HepG2 (cell line): ENCODE data around the gene PIP5KL1. TPM values are rescaled to one million over a fixed set of nuclear protein-coding genes. Genes with fewer than 3 reads are reported as not detected.

ENCODE experiments used
- ARNTL ChIP-seq: sonication (generic); formaldehyde crosslinking; IDR thresholded peaks from 2 replicates; pipeline ENCODE4 v1.4.0; 2020; ENCODE audit warnings: mild to moderate bottlenecking, missing genetic modification reagents
- CBX1 ChIP-seq: IDR thresholded peaks from one replicate; pipeline ENCODE4 v1.6.1; 2016; ENCODE audit warnings: antibody characterized with exemption, low read depth
- CBX5 ChIP-seq: sonication (generic); formaldehyde crosslinking; IDR thresholded peaks from 2 replicates; pipeline ENCODE4 v1.4.0; 2020; ENCODE audit warnings: missing genetic modification reagents, borderline replicate concordance
- FOXK1 ChIP-seq: sonication (generic); formaldehyde crosslinking; IDR thresholded peaks from 2 replicates; pipeline ENCODE4 v1.4.0; 2020; ENCODE audit warnings: low read depth, missing genetic modification reagents, borderline replicate concordance
- FOXP1 ChIP-seq, 2 experiments: fragments of 450-650 bp in 1 of 2; IDR thresholded peaks; 2 replicates each; pipeline ENCODE4 v1.6.1; 2017 to 2018; ENCODE audit warnings: antibody characterized with exemption in 1 of 2
- GABPB1 ChIP-seq: IDR thresholded peaks from 2 replicates; pipeline ENCODE4 v1.6.1; 2016; ENCODE audit warnings: mild to moderate bottlenecking, missing genetic modification reagents, moderate library complexity, missing compliant biosample characterization
- HMG20B ChIP-seq: conservative IDR thresholded peaks from 2 replicates; pipeline ENCODE4 v1.6.1; 2016; ENCODE audit warnings: missing genetic modification reagents, missing compliant biosample characterization
- KLF15 ChIP-seq: sonication (generic); formaldehyde crosslinking; IDR thresholded peaks from 2 replicates; pipeline ENCODE4 v1.8.1; 2023; ENCODE audit warnings: borderline replicate concordance, mild to moderate bottlenecking, inconsistent platforms, missing genetic modification reagents, mixed read lengths
- MTA3 ChIP-seq: sonication (generic); formaldehyde crosslinking; IDR thresholded peaks from 2 replicates; pipeline ENCODE4 v1.4.0; 2020; ENCODE audit warnings: missing genetic modification reagents
- MYNN ChIP-seq: sonication (generic); formaldehyde crosslinking; IDR thresholded peaks from 2 replicates; pipeline ENCODE4 v1.4.0; 2020; ENCODE audit warnings: mild to moderate bottlenecking, low read depth, missing genetic modification reagents
- MZF1 ChIP-seq: sonication (generic); formaldehyde crosslinking; IDR thresholded peaks from 2 replicates; pipeline ENCODE4 v1.8.1; 2023; ENCODE audit warnings: mild to moderate bottlenecking, missing genetic modification reagents, borderline replicate concordance
- NCOA1 ChIP-seq: sonication (generic); formaldehyde crosslinking; IDR thresholded peaks from 2 replicates; pipeline ENCODE4 v1.9.0; 2021; ENCODE audit warnings: missing genetic modification reagents
- NFKBIZ ChIP-seq: IDR thresholded peaks from 2 replicates; pipeline ENCODE4 v1.6.1; 2018; ENCODE audit warnings: missing genetic modification reagents, missing compliant biosample characterization
- NR2F1 ChIP-seq, 2 experiments: fragments of 450-650 bp in 1 of 2; formaldehyde crosslinking in 1 of 2; IDR thresholded peaks; 2 replicates each; pipeline versions ENCODE4 v1.5.0 to v1.6.1; 2016 to 2020; ENCODE audit warnings: mild to moderate bottlenecking in 1 of 2, missing compliant biosample characterization in 1 of 2, missing genetic modification reagents in 1 of 2, moderate library complexity in 1 of 2
- POLR2AphosphoS5 ChIP-seq: IDR thresholded peaks from 2 replicates; pipeline ENCODE4 v1.6.1; 2012; ENCODE audit warnings: low read depth, low read length
- RFX5 ChIP-seq: IDR thresholded peaks from 2 replicates; pipeline ENCODE4 v1.6.1; 2011; ENCODE audit warnings: low read depth, low read length, improper control_type of control experiment
- TBP ChIP-seq: sonication (generic); formaldehyde crosslinking; IDR thresholded peaks from 2 replicates; pipeline ENCODE4 v1.5.0; 2020; ENCODE audit warnings: missing genetic modification reagents
- TGIF2 ChIP-seq: IDR thresholded peaks from 2 replicates; pipeline ENCODE4 v1.6.1; 2016; ENCODE audit warnings: control low read depth, missing compliant biosample characterization
- THAP11 ChIP-seq: IDR thresholded peaks from 2 replicates; pipeline ENCODE4 v1.6.1; 2016; ENCODE audit warnings: missing biosample characterization, missing genetic modification reagents
- ZBTB7A ChIP-seq: sonication (generic); formaldehyde crosslinking; IDR thresholded peaks from 2 replicates; pipeline ENCODE4 v1.8.0; 2022; ENCODE audit warnings: mild to moderate bottlenecking, missing genetic modification reagents
- ZBTB7B ChIP-seq: sonication (generic); formaldehyde crosslinking; IDR thresholded peaks from 2 replicates; pipeline ENCODE4 v1.4.0; 2020; ENCODE audit warnings: missing genetic modification reagents
- ZFY ChIP-seq: sonication (generic); formaldehyde crosslinking; IDR thresholded peaks from 2 replicates; pipeline ENCODE4 v1.4.0; 2020; ENCODE audit warnings: missing genetic modification reagents
- ZNF792 ChIP-seq: IDR thresholded peaks from 2 replicates; pipeline ENCODE4 v1.6.1; 2016
- ZNF891 ChIP-seq: sonication (generic); formaldehyde crosslinking; IDR thresholded peaks from 2 replicates; pipeline ENCODE4 v1.5.0; 2020; ENCODE audit warnings: mild to moderate bottlenecking, missing genetic modification reagents
- ZSCAN22 ChIP-seq: sonication (generic); formaldehyde crosslinking; IDR thresholded peaks from 2 replicates; pipeline ENCODE4 v1.4.0; 2020; ENCODE audit warnings: mild to moderate bottlenecking, missing genetic modification reagents
- polyA plus RNA-seq, 8 experiments: library from polyadenylated mRNA; depleted of rRNA in 3 of 8; stranded (reverse) in 7 of 8; unstranded in 1 of 8; fragments of >200 nt; fragmentation: Illumina TruSeq in 4 of 8; extraction: Trizol in 4 of 8; gene quantifications; 2 replicates each; pipeline versions ENCODE4 v1.2.1 to v1.2.3, GENCODE V29; 2011 to 2016; ENCODE audit warnings: low read depth in 4 of 8, missing spikeins in 1 of 8, mixed read lengths in 1 of 8; ENCODE audit not compliant: insufficient read depth in 1 of 8
- total RNA-seq, 5 experiments: library from RNA; depleted of rRNA; stranded (reverse); fragments of >200 nt; fragmentation: Illumina TruSeq; extraction: Trizol; gene quantifications; 2 replicates each; pipeline ENCODE4 v1.2.3, GENCODE V29; 2016; ENCODE audit warnings: low read depth in 1 of 5
- TF ChIP-seq, protein P1 (sequence below): sonication (generic); formaldehyde crosslinking; IDR thresholded peaks from 2 replicates; pipeline ENCODE4 v1.5.1; 2020; ENCODE audit warnings: mild to moderate bottlenecking, missing genetic modification reagents, moderate library complexity
- TF ChIP-seq, protein P2 (sequence below), 2 experiments: sonication (generic) in 1 of 2; formaldehyde crosslinking in 1 of 2; IDR thresholded peaks; 2 replicates each; pipeline versions ENCODE4 v1.5.1 to v1.6.1; 2011 to 2020; ENCODE audit warnings: borderline replicate concordance in 1 of 2, low read depth in 1 of 2, low read length in 1 of 2, mild to moderate bottlenecking in 1 of 2, missing genetic modification reagents in 1 of 2, moderate library complexity in 1 of 2
- TF ChIP-seq, protein P3 (sequence below): sonication (generic); formaldehyde crosslinking; IDR thresholded peaks from 2 replicates; pipeline ENCODE4 v1.5.1; 2020; ENCODE audit warnings: mild to moderate bottlenecking, moderate library complexity, missing genetic modification reagents

Gene PIP5KL1
- total and polyA plus RNA-seq, 2 of the 13 experiments (the other 11 are each of a cell fraction or from before 2014, with no cell fraction given): 0.20 to 0.49 TPM

DNA sequence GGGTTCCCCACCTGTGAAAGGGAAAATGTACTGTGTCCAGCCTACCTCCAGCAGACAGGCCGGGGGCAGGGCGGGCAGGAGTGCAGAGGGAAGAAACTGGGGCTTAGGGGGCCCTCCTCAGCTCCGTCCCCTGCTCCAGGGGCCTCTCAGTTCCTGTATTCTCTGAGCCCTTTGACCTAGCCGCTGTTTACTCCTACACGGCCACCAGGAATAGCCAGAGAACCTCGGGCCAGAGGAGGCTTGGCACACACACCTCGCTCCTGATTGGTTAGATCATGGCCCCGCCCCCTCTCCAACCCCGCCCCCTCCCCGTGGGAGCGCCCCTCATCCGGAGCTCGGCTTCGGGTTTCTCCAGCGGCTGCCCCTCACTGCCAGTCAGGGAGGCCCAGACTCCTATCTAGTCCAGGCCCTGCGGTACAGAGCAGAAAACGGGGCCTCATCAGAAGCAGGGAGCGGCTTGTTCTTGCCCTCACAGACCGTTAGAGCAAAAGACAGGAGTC lies 33.3 kb downstream of the PIP5KL1 start (continued):
- TF ChIP-seq NCOA1 (CRISPR knock-in tag) (no peak), NR2F1 (CRISPR knock-in tag; IDR thresholded peaks at IDR 0.05) (peak; percentile 70 to 84; a peak in 3 of 4 replicates), ZFY (CRISPR knock-in tag) (peak; percentile 52; the same call in 1 of the 2 replicates), TBP (CRISPR knock-in tag) (no peak), ZSCAN22 (no peak), NFKBIZ (CRISPR knock-in tag) (no peak), ZNF792 (CRISPR knock-in tag) (peak; percentile 10; the same call in 1 of the 2 replicates), ARNTL (CRISPR knock-in tag) (0 out of 2 replicates have a peak, but pooled peaks have one; percentile 43), KLF15 (CRISPR knock-in tag) (0 out of 2 replicates have a peak, but pooled peaks have one; percentile 41), POLR2AphosphoS5 (peak; percentile 68), MYNN (0 out of 2 replicates have a peak, but pooled peaks have one; percentile 39), THAP11 (CRISPR knock-in tag) (peak; percentile 64), FOXK1 (peak; percentile 53; the same call in 1 of the 2 replicates), FOXP1 (IDR thresholded peaks at IDR 0.05) (no peak), FOXP1 (CRISPR knock-in tag; IDR thresholded peaks at IDR 0.05) (peak; percentile 83), ZBTB7B (CRISPR knock-in tag) (peak; percentile 87), CBX5 (CRISPR knock-in tag) (0 out of 2 replicates have a peak, but pooled peaks have one; percentile 34), MZF1 (CRISPR knock-in tag) (no peak), ZNF891 (0 out of 2 replicates have a peak, but pooled peaks have one; percentile 18), MTA3 (CRISPR knock-in tag) (no peak), CBX1 (peak; percentile 21), RFX5 (no peak), HMG20B (CRISPR knock-in tag) (0 out of 2 replicates have a peak, but pooled peaks have one; percentile 44), GABPB1 (peak; percentile 51), ZBTB7A (CRISPR knock-in tag) (no peak), TGIF2 (peak; percentile 70; the same call in 1 of the 2 replicates)
- TF ChIP-seq, protein P1, sequence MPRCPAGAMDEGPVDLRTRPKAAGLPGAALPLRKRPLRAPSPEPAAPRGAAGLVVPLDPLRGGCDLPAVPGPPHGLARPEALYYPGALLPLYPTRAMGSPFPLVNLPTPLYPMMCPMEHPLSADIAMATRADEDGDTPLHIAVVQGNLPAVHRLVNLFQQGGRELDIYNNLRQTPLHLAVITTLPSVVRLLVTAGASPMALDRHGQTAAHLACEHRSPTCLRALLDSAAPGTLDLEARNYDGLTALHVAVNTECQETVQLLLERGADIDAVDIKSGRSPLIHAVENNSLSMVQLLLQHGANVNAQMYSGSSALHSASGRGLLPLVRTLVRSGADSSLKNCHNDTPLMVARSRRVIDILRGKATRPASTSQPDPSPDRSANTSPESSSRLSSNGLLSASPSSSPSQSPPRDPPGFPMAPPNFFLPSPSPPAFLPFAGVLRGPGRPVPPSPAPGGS (CRISPR knock-in tag): no peak
- TF ChIP-seq, protein P2, sequence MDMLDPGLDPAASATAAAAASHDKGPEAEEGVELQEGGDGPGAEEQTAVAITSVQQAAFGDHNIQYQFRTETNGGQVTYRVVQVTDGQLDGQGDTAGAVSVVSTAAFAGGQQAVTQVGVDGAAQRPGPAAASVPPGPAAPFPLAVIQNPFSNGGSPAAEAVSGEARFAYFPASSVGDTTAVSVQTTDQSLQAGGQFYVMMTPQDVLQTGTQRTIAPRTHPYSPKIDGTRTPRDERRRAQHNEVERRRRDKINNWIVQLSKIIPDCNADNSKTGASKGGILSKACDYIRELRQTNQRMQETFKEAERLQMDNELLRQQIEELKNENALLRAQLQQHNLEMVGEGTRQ (IDR thresholded peaks at IDR 0.05; ENCODE audit: low read depth, low read length): no peak
- TF ChIP-seq, protein P2 (CRISPR knock-in tag; IDR thresholded peaks at IDR 0.05; ENCODE audit: borderline replicate concordance): no peak
- TF ChIP-seq, protein P3, sequence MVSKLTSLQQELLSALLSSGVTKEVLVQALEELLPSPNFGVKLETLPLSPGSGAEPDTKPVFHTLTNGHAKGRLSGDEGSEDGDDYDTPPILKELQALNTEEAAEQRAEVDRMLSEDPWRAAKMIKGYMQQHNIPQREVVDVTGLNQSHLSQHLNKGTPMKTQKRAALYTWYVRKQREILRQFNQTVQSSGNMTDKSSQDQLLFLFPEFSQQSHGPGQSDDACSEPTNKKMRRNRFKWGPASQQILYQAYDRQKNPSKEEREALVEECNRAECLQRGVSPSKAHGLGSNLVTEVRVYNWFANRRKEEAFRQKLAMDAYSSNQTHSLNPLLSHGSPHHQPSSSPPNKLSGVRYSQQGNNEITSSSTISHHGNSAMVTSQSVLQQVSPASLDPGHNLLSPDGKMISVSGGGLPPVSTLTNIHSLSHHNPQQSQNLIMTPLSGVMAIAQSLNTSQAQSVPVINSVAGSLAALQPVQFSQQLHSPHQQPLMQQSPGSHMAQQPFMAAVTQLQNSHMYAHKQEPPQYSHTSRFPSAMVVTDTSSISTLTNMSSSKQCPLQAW: peak; percentile 33; the same call in 1 of the 2 replicates
